ENCODE data around the gene EFNA2. TPM values are rescaled to one million over a fixed set of nuclear protein-coding genes. Genes with fewer than 3 reads are reported as not detected.
"Not testable (repeated sequence)": the region's sequence is repeated elsewhere in the genome, so short reads cannot be mapped to it uniquely, and the experiment has no call there.

Gene EFNA2
- total RNA-seq, 1 experiment from 2014 or later: not detected

DNA sequence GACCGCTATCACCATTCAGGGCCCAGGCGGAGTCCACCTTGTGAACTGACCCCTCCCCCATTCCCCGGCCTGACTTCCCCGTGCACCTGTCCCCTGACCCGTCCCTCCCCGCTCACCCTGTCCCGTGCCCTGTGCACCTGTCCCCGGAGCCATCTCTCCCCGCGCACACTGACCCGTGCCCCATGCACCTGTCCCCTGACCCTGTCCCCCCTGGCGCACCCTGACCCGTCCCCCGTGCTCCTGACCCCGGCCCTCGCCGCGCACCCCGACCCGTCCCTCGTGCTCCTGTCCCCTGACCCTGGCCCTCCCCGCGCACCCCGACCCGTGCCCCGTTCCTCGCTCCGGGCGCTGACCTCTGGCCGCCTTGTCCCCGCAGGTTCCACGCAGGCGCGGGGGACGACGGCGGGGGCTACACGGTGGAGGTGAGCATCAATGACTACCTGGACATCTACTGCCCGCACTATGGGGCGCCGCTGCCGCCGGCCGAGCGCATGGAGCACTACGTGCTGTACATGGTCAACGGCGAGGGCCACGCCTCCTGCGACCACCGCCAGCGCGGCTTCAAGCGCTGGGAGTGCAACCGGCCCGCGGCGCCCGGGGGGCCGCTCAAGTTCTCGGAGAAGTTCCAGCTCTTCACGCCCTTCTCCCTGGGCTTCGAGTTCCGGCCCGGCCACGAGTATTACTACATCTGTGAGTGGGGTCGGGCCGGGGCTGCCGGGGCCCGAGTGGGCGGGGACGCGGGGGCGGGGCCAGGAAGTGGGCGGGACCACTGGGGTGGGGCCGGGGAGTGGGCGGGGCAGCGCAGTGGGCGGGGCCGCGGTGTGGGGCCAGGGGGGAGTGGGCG lies 9.7 kb downstream of the EFNA2 start:
- no peak for DNase-seq (ENCODE audit: low read depth)

DNA sequence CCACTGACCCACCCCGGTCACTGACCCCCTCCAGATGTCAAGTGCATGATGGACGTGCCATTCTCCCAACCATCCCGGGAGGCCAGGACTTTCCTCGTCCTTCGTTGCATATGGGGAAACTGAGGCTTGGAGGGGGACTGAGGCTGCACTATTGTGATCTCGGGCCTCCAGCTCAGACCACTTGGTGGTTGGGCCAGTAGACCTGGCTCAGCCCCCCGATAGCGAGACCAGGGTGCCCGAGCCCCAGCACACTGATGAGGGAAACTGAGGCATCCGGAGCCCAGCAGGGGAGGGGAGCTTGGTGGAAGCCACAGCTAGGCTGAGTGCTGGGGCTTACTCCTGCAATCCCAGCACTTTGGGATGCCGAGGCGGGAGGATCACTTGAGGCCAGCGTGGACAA lies 10.4 kb downstream of the EFNA2 start:
- no peak for DNase-seq (ENCODE audit: low read depth)

GRCh38 chr19:1296575-1297271 lies 11.1 kb downstream of the EFNA2 start:
- DNase-seq (ENCODE audit: low read depth): no peak

DNA sequence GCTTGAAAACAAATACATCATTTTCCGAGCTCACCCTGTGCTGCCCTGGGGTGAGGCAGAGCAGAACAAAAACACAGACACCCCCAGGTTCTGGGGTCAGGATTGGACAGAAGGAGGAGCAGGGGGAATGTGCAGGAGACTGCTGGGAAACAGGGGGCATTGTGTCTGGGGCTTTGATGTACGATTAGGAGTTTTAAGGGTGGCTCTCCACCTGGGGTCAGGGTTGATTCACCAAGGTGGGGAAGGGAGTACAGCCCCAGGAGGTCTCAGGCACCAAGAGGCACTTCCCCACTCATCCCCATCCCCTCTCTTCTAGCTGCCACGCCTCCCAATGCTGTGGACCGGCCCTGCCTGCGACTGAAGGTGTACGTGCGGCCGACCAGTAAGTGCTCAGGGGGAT lies 12.6 kb downstream of the EFNA2 start:
- DNase-seq (ENCODE audit: low read depth): no peak

- no peak for DNase-seq (ENCODE audit: low read depth)
These were observed 14.1 kb downstream of the EFNA2 start for GRCh38 chr19:1299801-1300200.

GRCh38 chr19:1300744-1301490 lies 15.2 kb downstream of the EFNA2 start:
- no peak for DNase-seq (ENCODE audit: low read depth)

DNA sequence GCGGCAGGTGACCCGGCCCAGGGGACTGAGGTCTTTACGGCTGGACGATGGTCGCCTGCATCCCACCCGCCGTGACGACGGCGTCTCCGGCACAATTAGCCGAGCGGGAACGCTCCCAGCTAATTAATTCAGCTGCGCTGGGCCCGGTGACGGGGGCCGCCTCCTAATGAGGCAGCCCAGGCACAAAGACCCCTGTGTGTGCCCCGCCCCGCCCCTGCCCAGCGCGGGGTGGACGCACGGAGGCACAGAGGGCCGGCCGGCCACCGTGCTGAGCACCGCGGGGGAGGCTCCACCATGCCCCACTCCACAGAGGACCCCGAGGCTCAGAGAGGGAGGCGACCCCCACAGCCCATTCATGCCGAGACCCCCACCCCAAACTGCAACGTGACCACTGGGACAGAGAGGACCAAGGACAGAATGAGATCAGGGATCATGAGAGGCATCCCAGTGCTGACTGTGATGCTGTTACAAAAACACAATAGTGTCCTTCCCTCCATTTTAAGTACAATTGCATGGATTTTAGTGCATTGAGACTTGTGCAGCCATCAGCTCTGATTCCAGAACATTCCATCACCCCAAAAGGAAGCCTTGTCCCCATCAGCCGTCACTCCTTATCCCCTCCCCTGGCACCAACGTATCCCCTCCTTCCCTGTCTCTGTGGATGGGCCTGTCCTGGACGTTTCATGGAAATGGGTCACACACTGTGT lies 17.0 kb downstream of the EFNA2 start:
- DNase-seq (ENCODE audit: low read depth): no peak

DNA sequence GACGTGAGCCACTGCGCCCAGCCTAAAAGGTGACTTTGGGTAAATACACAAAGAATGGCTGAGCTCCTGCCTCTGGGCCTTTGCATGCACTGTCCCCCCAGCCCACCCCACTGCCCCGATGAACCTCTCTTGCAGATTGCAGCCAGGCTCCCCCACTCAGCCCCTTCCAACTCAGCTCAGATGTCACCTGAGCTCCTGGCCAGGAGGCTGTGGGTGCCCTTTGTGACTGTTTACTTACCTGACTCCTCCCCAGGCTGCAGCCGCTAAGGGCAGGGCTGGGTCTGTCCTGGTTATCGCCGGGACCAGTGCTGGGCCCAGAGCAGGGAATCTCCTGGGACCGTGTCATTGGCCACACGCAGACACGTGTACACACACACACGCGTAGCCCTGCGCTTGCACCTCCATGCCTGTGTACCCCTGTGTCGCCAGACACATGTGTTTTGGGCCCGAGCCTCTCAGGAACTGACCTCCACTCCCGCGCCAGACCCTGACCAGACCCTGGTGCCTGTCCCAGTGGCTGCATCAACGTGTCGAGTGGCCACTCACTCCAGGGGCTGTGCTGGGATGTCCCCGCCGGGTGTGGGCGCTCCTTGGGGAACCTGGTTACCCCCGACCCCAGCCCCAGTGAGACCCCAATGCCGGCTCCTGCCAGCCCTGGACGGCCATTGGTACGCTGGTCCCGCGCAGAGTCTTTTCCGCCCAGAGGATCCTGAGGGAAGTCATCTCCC lies 18.7 kb downstream of the EFNA2 start:
- DNase-seq (ENCODE audit: low read depth): no peak

DNA sequence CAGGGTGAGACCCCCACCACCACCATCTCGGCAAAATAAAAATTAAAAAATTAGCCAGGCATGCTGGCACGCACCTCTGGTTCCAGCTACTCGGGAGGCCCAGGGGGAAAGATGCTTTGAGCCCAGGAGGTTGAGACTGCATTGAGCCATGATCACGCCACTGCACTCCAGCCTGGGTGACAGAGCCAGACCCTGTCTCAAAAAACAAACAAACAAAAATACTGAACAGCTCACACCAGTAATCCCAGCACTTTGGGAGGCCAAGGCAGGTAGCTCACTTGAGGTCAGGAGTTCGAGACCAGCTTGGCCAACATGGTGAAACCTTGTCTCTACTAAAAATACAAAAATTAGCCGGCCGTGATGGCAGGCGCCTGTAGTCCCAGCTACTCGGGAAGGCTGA lies 19.7 kb downstream of the EFNA2 start:
- not testable (repeated sequence) for DNase-seq (ENCODE audit: low read depth)

GRCh38 chr19:1307320-1307719 lies 21.6 kb downstream of the EFNA2 start:
- DNase-seq (ENCODE audit: low read depth): no peak

DNA sequence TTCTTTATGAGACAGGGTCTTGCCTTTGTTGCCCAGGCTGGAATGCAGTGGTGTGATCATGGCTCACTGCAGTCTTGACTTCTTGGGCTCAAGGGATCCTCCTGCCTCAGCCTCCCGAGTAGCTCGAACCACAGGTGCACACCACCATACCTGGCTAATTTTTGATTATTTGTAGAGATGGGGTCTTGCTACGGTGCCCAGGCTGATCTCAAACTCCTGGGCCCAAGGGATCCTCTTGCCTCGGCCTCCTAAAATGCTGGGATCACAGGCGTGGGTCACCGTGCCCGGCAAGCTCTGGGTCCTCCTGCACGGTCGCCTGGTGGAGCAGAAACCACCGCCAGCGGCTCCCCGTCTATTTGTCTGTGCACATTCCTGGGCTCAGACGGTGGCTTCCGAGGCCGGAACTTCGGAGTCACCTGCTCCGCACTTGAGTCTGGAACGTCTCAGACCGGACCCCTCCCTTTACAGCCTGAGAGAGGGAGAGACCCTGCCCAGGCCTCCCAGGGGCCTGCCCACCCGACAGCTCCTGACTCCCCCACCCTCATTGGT lies 22.2 kb downstream of the EFNA2 start:
- no peak for DNase-seq (ENCODE audit: low read depth)

DNA sequence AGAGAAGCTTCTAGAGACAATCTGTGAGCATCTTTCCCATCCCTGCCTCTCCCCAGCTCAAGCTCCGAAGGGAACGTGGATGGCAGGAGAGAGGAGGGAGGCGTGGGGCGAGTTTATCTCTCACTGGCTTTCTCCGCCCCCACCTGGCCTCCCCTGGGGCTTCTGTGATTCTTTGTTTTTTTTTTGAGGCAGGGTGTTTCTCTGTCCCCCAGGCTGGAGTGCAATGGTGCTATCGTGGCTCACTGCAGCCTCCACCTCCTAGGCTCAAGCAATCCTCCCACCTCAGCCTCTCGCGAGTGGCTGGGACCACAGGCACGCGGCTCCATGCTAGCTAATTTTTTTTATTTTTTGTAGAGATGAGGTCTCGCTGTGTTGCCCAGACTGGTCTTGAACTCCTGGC lies 23.0 kb downstream of the EFNA2 start:
- DNase-seq (ENCODE audit: low read depth): no peak

DNA sequence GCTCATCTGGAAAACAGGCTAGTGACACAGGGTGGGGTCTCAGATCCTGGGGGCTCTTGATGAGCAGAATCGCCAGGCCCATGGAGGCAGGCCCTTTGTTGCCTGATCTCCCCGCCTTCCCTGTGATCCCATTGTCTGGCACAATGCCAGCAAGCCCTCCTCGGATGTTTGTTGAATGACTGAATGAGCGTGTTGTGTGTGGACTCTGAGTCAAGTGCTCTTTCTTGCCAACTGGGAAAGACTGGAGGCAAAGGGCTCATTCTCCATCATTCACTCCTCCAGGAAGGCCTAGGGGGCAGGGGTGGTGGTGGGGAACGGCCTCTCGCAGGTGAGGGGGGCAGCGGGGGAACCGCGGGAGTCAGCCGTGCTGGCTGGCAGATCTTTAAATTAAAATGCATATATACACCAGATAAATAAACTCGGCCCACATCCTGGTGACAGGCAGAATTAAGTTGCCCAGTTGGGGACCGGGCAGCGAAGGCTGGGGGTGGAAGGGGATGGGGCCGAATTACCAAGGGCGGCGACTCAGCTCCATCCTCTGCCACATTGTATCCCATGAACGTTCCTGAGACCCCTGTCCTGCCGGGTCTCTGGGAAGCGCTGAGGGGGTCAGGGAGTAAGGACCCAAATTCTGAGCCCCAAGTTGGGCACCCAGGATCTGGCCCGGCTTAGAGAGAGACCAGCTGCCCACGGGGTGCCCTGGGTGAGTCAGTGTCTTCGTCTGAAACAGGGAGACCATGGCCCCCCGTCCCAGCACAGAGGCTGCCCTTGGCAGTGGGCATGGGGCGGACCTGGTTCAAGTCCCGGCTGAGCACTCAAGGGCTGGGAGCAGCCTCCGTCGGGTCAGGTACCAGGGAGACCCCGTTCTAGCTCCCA lies 24.5 kb downstream of the EFNA2 start:
- no peak for DNase-seq (ENCODE audit: low read depth)

DNA sequence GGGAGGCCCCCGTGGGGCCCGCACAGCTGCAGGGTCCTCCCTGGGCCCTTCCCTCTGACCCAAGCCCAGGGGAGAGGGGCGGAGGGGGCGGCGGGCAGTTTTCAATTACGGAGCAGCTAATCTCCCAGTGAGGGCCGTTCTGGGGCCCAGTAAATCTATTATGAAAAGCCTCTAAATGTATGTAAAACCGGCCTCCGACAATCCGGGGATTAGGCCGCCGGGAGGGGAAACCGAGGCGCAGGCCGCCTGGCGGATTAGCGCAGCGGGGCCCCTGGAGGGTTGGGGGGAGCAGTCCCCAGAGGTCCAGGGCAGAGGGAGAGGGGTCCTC lies 25.1 kb downstream of the EFNA2 start:
- no peak for DNase-seq (ENCODE audit: low read depth)

DNA sequence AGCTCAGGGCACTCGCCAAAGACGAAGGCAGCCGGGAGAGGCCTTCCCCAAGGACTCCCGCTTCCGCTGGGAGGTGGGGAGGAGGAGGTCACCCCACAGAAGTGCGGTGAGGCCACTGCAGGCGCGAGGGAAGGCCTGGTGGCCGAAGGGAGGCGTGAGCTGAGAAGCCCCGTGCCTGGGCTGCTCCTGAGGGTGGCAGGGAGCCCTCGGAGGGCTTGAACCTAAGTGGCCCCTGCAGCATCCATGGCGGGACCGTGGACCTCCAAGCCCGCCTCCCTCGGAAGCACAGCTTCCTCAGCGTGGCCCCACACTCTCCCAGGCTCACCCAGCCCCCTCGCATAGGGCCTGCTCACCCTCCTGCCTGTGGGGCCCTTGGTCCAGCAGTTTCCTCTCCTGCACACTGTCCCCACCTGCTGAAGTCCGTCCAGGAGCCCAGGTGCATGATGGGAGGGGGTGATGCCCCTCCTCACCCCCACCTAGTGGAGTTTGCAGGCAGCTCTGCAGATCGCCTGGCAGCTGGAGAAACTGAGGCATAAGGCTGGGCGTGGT lies 25.9 kb downstream of the EFNA2 start:
- no peak for DNase-seq (ENCODE audit: low read depth)

DNA sequence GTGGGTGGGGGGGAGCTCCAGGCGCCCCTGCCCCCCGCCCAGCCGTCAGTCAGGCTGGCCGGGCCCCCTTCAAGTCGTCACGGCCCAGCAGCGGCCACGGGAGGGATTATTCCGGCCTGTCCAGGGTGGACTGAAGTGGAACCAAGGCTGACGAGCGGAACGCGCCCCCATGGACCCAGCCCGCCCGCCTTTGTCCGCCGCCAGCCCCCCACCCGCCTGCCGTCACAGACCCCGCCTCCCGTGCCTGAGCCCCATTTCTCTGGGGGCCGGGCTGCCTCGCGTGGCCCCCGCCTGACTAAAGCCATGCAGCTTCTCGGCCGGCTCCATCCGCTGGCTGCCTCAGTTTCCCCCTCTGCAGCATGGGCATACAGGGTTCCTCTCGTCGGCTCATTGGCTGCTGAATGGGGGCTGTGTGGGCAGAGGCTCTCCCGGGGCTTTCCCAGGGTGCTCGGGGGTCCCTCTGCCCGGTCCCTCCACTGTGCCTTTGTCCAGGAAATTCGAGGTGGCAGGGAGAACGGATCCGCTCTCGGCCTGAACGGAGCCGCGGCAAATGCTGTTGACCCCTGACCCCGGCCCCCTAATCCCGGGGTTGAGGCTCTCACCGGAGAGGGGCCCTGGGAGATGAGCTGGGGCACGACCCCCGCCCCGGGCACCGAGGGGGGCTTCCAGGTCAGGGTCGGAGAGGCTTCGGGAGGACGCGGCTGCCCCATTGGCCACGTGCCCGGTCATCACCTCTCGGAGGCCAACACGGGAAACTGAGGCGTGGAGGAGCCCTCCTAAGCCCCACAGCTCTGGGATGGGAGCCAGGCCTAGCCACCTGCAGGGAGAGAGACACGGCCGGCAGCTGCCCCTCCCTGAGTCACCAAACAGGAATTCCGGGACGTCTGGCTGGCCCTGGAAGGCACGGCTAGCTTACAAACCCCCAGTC lies 27.4 kb downstream of the EFNA2 start:
- DNase-seq (ENCODE audit: low read depth): peak; percentile 51

DNA sequence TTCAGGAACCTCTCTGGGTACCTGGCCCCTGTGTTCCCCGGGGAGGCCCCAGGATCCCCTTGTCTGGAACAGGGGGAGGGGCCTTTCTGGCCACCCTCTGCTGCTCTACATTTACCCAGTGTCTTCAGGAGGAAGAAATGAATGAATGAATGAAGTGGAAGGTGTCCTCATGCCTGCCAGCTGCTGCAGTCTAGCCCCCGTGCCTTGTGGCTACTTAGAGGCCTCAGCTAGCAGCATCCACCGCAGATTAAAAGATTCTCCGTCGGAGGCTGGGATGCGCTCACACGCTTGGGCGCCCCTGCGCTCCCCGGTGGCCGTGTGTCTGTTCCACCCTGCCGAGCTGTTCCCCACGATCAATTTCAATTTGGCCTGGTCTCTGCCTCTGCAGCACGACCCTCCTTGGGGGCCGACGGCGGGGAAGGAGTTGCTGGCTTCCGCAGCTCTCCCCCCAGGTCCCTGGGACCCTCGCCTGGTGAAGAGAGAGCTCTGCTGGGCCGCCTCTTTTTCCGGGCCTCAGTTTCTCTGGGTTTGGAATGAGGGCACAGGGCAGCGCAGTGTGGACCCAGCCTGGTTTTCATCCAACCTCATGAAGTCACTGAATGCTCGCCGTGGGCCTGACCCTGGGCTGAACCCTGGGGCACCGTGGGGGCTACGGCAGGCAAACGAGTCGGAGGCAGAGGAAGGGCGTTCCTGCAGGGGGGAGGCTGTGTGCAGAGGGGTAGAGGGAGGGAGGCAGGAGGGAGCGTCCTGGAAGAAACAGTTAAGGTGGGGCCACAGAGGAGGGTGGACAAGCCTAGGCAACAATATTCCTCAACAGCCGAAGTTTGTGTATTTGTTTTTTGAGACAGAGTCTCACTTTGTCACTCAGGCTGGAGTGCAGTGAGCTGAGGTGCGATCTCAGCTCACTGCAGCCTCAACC lies 28.3 kb downstream of the EFNA2 start:
- DNase-seq (ENCODE audit: low read depth): no peak

Data from LHCN-M2 (cell line).